ENCODE data around the gene STX8.

DNA sequence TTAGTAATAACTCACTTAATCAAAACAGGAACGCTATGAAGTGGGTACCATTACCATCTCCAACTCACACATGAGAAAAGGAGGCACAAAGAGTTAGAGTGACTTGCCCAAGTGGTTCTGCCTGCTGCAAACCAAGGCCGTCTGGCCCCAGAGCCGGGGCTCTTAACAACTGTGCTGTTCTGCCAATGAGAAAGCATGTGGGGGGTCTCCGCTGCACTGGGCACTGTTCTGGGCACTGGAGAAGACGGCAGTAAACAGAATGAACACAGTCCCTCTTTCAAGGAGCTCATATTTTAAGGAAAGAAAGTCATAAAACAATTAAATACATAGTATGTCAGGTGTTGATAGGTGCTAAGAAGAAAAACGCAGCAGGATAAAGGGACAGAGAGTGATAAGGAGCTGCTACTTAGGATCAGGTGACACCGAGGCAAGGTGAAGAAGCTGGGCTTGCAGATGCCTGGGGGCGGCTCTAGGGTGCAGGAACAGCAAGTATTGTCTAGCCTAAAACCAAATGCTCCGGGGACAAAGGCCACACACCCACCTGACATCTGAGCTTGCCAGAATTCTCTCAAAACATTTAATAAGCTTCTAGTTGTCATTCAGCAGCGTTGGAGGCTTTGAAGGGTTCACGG, 6.5 kb downstream of the STX8 start:
- TF ChIP-seq, protein P1, sequence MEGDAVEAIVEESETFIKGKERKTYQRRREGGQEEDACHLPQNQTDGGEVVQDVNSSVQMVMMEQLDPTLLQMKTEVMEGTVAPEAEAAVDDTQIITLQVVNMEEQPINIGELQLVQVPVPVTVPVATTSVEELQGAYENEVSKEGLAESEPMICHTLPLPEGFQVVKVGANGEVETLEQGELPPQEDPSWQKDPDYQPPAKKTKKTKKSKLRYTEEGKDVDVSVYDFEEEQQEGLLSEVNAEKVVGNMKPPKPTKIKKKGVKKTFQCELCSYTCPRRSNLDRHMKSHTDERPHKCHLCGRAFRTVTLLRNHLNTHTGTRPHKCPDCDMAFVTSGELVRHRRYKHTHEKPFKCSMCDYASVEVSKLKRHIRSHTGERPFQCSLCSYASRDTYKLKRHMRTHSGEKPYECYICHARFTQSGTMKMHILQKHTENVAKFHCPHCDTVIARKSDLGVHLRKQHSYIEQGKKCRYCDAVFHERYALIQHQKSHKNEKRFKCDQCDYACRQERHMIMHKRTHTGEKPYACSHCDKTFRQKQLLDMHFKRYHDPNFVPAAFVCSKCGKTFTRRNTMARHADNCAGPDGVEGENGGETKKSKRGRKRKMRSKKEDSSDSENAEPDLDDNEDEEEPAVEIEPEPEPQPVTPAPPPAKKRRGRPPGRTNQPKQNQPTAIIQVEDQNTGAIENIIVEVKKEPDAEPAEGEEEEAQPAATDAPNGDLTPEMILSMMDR (IDR thresholded peaks at IDR 0.05), result no peak
- TF ChIP-seq POLR2AphosphoS5 (IDR thresholded peaks at IDR 0.05) (no peak), POLR2A (IDR thresholded peaks at IDR 0.05) (no peak)

Data from prostate gland (tissue), 2 donors.